H1 (cell line): ENCODE measurements around the gene DDX49. TPM values are rescaled to one million over a fixed set of nuclear protein-coding genes. Genes with fewer than 3 reads are reported as not detected.

Experiments used
- CTCF ChIA-PET: fragments of 300-600 bp; sonication (Branson Sonifier 250); formaldehyde crosslinking; loops from one replicate; lab custom pipeline; 2021; ENCODE audit not compliant: partially characterized antibody; lab: Charles Lee
- POLR2A ChIA-PET: fragments of 300-600 bp; sonication (Branson Sonifier 250); formaldehyde crosslinking; loops from one replicate; lab custom pipeline; 2021; ENCODE audit warnings: inconsistent platforms; ENCODE audit not compliant: partially characterized antibody; lab: Charles Lee
- DNase-seq, 2 experiments: peaks; one replicate each; pipeline versions ENCODE4 v3.0.0 to v3.0.0-alpha.2; 2010 to 2022; ENCODE audit warnings: low spot score in 2 of 2, low read depth in 1 of 2, mixed read lengths in 1 of 2
- FAIRE-seq: peaks from 2 replicates; lab custom pipeline; 2011; peaks lifted over from hg19 to GRCh38; lab: Jason Lieb, UNC
- H2AFZ ChIP-seq: 2 replicates; pipeline ENCODE4 v1.8.1; 2012; ENCODE audit warnings: low read length, inconsistent platforms
- H2AK5ac ChIP-seq: 2 replicates; pipeline ENCODE4 v1.6.1; 2013; ENCODE audit warnings: low read depth, low read length
- H2BK120ac ChIP-seq: replicated peaks from 2 replicates; pipeline ENCODE3; 2013; ENCODE audit warnings: low read depth, low read length, inconsistent platforms
- H2BK12ac ChIP-seq: 2 replicates; pipeline ENCODE4 v1.6.1; 2013; ENCODE audit warnings: low read depth, low read length
- H2BK15ac ChIP-seq: 2 replicates; pipeline ENCODE4 v1.6.1; 2013; ENCODE audit warnings: low read length
- H2BK20ac ChIP-seq: 2 replicates; pipeline ENCODE4 v1.6.1; 2013; ENCODE audit warnings: low read length
- H2BK5ac ChIP-seq: 2 replicates; pipeline ENCODE4 v1.6.1; 2013; ENCODE audit warnings: low read depth, low read length
- H3K14ac ChIP-seq: 2 replicates; pipeline ENCODE4 v1.6.1; 2013; ENCODE audit warnings: inconsistent platforms; ENCODE audit not compliant: insufficient read length
- H3K18ac ChIP-seq: 2 replicates; pipeline ENCODE4 v1.6.1; 2013; ENCODE audit warnings: low read length; ENCODE audit errors: extremely low read depth
- H3K23ac ChIP-seq: 2 replicates; pipeline ENCODE4 v1.6.1; 2013; ENCODE audit warnings: inconsistent platforms; ENCODE audit not compliant: insufficient read length
- H3K23me2 ChIP-seq: 2 replicates; pipeline ENCODE4 v1.6.1; 2013; ENCODE audit warnings: low read depth, low read length
- H3K27ac ChIP-seq: 2 replicates; pipeline ENCODE4 v1.6.1; 2011; ENCODE audit warnings: low read depth, low read length, inconsistent platforms
- H3K27me3 ChIP-seq, 4 experiments: replicated peaks in 1 of 4; 1 replicate in 1 of 4; 2 replicates in 3 of 4; pipeline versions ENCODE4 v1.6.1 to v1.8.1; 2011 to 2013; ENCODE audit warnings: low read length in 3 of 4, mild to moderate bottlenecking in 3 of 4, inconsistent platforms in 2 of 4, mixed read lengths in 2 of 4, moderate library complexity in 1 of 4; ENCODE audit not compliant: control insufficient read depth in 3 of 4, insufficient read depth in 3 of 4; ENCODE audit errors: extremely low read depth in 1 of 4
- H3K36me3 ChIP-seq, 4 experiments: 2 replicates each; pipeline versions ENCODE4 v1.6.1 to v1.8.1; 2011 to 2013; ENCODE audit warnings: mild to moderate bottlenecking in 4 of 4, low read length in 3 of 4, moderate library complexity in 2 of 4, control low read depth in 1 of 4, inconsistent platforms in 1 of 4; ENCODE audit not compliant: insufficient read depth in 4 of 4, control insufficient read depth in 2 of 4
- H3K4ac ChIP-seq: replicated peaks from 2 replicates; pipeline ENCODE3; 2013; ENCODE audit warnings: low read length, low read depth, mixed read lengths, inconsistent platforms; ENCODE audit not compliant: insufficient read length
- H3K4me1 ChIP-seq, 4 experiments: replicated peaks in 1 of 4; 1 replicate in 1 of 4; 2 replicates in 3 of 4; pipeline versions ENCODE4 v1.6.1 to v1.8.1; 2011 to 2013; ENCODE audit warnings: low read length in 3 of 4, inconsistent platforms in 2 of 4, mixed read lengths in 1 of 4; ENCODE audit not compliant: insufficient read depth in 4 of 4, control insufficient read depth in 3 of 4
- H3K4me2 ChIP-seq, 2 experiments: 2 replicates each; pipeline versions ENCODE4 v1.6.1 to v1.8.1; 2011 to 2013; ENCODE audit warnings: low read depth in 2 of 2, low read length in 2 of 2, control low read depth in 1 of 2, inconsistent platforms in 1 of 2, mild to moderate bottlenecking in 1 of 2; ENCODE audit not compliant: insufficient read depth in 1 of 2
- H3K4me3 ChIP-seq, 4 experiments: fragments of 200-600, 300-600 bp in 1 of 4; sonication (generic), shearing (Covaris generic), sonication (Bioruptor Twin) in 1 of 4; 2 replicates each; pipeline versions ENCODE4 v1.5.1 to v1.8.1; 2011 to 2016; ENCODE audit warnings: low read length in 4 of 4, low read depth in 3 of 4, control low read depth in 2 of 4, inconsistent platforms in 2 of 4, mild to moderate bottlenecking in 2 of 4, mixed read lengths in 1 of 4, moderate library complexity in 1 of 4; ENCODE audit not compliant: insufficient read depth in 2 of 4; ENCODE audit errors: extremely low read depth in 1 of 4
- H3K56ac ChIP-seq: replicated peaks from 2 replicates; pipeline ENCODE3; 2013; ENCODE audit warnings: low read depth, mild to moderate bottlenecking, mixed read lengths, low read length, inconsistent platforms; ENCODE audit not compliant: insufficient read length
- H3K79me1 ChIP-seq: 2 replicates; pipeline ENCODE4 v1.6.1; 2013; ENCODE audit warnings: low read depth, low read length, control low read depth
- H3K79me2 ChIP-seq, 2 experiments: 2 replicates each; pipeline versions ENCODE4 v1.6.1 to v1.8.1; 2012 to 2013; ENCODE audit warnings: low read length in 2 of 2, mild to moderate bottlenecking in 2 of 2, inconsistent platforms in 1 of 2; ENCODE audit not compliant: insufficient read depth in 2 of 2, control insufficient read depth in 1 of 2
- H3K9ac ChIP-seq, 4 experiments: replicated peaks in 1 of 4; 1 replicate in 1 of 4; 2 replicates in 3 of 4; pipeline versions ENCODE4 v1.6.1 to v1.8.1; 2011 to 2013; ENCODE audit warnings: low read depth in 3 of 4, low read length in 3 of 4, control low read depth in 2 of 4, mild to moderate bottlenecking in 2 of 4, moderate library complexity in 2 of 4, inconsistent platforms in 1 of 4; ENCODE audit errors: extremely low read depth in 1 of 4
- H3K9me3 ChIP-seq, 2 experiments: 2 replicates each; pipeline versions ENCODE4 v1.6.1 to v1.8.1; 2012 to 2013; ENCODE audit warnings: mild to moderate bottlenecking in 2 of 2, moderate library complexity in 2 of 2, control low read depth in 1 of 2, inconsistent platforms in 1 of 2, low read depth in 1 of 2, low read length in 1 of 2, mixed read lengths in 1 of 2; ENCODE audit not compliant: insufficient read depth in 2 of 2
- H4K20me1 ChIP-seq, 2 experiments: replicated peaks in 1 of 2; 2 replicates each; pipeline versions ENCODE3 to v1.8.1; 2011 to 2013; ENCODE audit warnings: inconsistent platforms in 2 of 2, low read length in 2 of 2, mild to moderate bottlenecking in 1 of 2; ENCODE audit not compliant: insufficient read depth in 2 of 2, control insufficient read depth in 1 of 2
- H4K5ac ChIP-seq: 2 replicates; pipeline ENCODE4 v1.6.1; 2013; ENCODE audit warnings: low read length, low read depth, mixed read lengths, inconsistent platforms; ENCODE audit not compliant: insufficient read length
- H4K8ac ChIP-seq: 2 replicates; pipeline ENCODE4 v1.8.0; 2013; ENCODE audit warnings: mild to moderate bottlenecking, moderate library complexity, low read length, inconsistent platforms; ENCODE audit not compliant: insufficient read depth; ENCODE audit errors: extremely low read depth
- H4K91ac ChIP-seq: replicated peaks from 2 replicates; pipeline ENCODE3; 2013; ENCODE audit warnings: low read length, mixed read lengths, inconsistent platforms; ENCODE audit not compliant: insufficient read length
- RNF2 ChIP-seq: fragments of 200-900, 300-1000 bp; sonication (generic); IDR thresholded peaks from 2 replicates; pipeline ENCODE4 v1.7.1; 2016; ENCODE audit warnings: borderline replicate concordance, low read depth, mild to moderate bottlenecking, antibody characterized with exemption, low read length; ENCODE audit not compliant: poor library complexity, severe bottlenecking; ENCODE audit errors: missing control alignments
- WGBS, 2 experiments: shearing (Covaris generic) in 1 of 2; methylation state at CpG; one replicate each; pipeline versions ENCODE4 v1.1.6 to v1.1.7; 2013 to 2015; ENCODE audit warnings: low lambda C conversion rate in 2 of 2, mixed read lengths in 2 of 2, inconsistent platforms in 1 of 2, low coverage in 1 of 2, missing lambda C conversion rate in 1 of 2; ENCODE audit not compliant: insufficient replicate concordance in 2 of 2, insufficient coverage in 1 of 2, insufficient read length in 1 of 2; ENCODE audit errors: extremely low coverage in 1 of 2, missing lambda C conversion rate in 1 of 2; 5-methylcytosine and 5-hydroxymethylcytosine counted together
- polyA plus RNA-seq, 7 experiments: library from polyadenylated mRNA; depleted of rRNA in 3 of 7; stranded (reverse) in 5 of 7; unstranded in 2 of 7; fragments of >200 nt in 5 of 7; fragments of 200-250 nt in 2 of 7; gene quantifications; 1 replicate in 5 of 7; 2 replicates in 1 of 7; 4 replicates in 1 of 7; pipeline versions ENCODE4 v1.2.1 to v1.2.3, GENCODE V29; 2011 to 2013; ENCODE audit warnings: missing spikeins in 2 of 7, mixed read lengths in 2 of 7
- total RNA-seq: library from RNA; stranded (reverse); fragmentation: NEBNext Ultra II Directional; extraction: Animal tissue kit (Norgen Biotek cat#: 25700); gene quantifications from 2 replicates; pipeline ENCODE4 v1.2.1, GENCODE V29; 2021

DDX49 gene
- total and polyA plus RNA-seq, 2 of the 8 experiments (the other 6 are each of a cell fraction or from before 2014, with no cell fraction given): 41.3 to 46.5 TPM

DNA sequence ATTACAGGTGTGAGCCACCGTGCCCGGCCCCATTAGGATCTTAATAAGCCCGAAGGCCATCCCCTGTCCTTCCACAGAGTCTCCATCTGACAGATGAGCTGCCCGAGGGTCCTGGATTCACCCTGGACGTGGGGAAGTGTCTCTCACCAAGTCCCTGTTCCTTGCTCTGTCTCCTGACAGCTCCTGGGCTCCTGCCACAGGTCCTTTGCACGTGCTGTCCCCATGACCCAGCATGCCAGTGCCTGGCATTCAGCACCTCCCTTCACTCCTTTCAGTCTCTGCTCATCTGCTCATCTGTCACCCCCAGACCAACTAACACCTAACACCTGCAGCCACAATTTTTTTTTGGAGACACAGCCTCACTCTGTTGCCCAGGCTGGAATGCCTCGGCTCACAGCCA lies 38.0 kb upstream of the DDX49 start:
- no peak overlapping the region for H3K14ac ChIP-seq
- peaks cover 2 to 12% of the 10 kb centered on the region in 2 experiments for H4K20me1 ChIP-seq
- no peak overlapping the region for H3K23ac ChIP-seq
- no peak overlapping the region for H3K9ac ChIP-seq
- no peak overlapping the region for H3K4me3 ChIP-seq
- H3K4ac ChIP-seq: no peak overlapping the region
- H2AFZ ChIP-seq: no peak overlapping the region
- H3K36me3 ChIP-seq: peaks cover 0 to 17% (median 4%) of the 10 kb centered on the region in 4 experiments; a peak in 4 of 8 replicates
- no peak overlapping the region for H2AK5ac ChIP-seq
- ChIA-PET CTCF (interaction anchor here (0.6 kb wide), 1 partner anchor 30 kb away, joined by 3 read pairs; no protein-coding TSS in a partner anchor), POLR2A (interaction anchor here (1.6 to 2.2 kb wide), 2 partner anchors 9 to 16 kb away, joined by 4 to 7 read pairs; no protein-coding TSS in a partner anchor)
- no peak for TF ChIP-seq RNF2
- no peaks in the 10 kb centered on the region; a peak in 4 of 7 replicates for H3K4me1 ChIP-seq
- no peak overlapping the region for H3K4me2 ChIP-seq
- H2BK20ac ChIP-seq: no peak overlapping the region
- no peaks in the 10 kb centered on the region for H3K27me3 ChIP-seq
- H3K27ac ChIP-seq: no peak overlapping the region
- DNase-seq (no peak), FAIRE-seq (no peak)
- WGBS, 2 experiments: 90% methylated on average over 7 of the region's 7 CpGs; no CpG with 5 or more reads in 1 of the 2 experiments
- no peak overlapping the region for H4K8ac ChIP-seq
- no peak overlapping the region for H4K5ac ChIP-seq
- H3K79me2 ChIP-seq: no peaks in the 10 kb centered on the region
- no peak overlapping the region for H2BK5ac ChIP-seq
- H2BK120ac ChIP-seq: no peak overlapping the region
- no peak overlapping the region for H2BK15ac ChIP-seq
- H3K18ac ChIP-seq: no peak overlapping the region
- no peak overlapping the region for H2BK12ac ChIP-seq
- no peaks in the 10 kb centered on the region; a peak in 1 of 4 replicates for H3K9me3 ChIP-seq
- H3K23me2 ChIP-seq: no peaks in the 10 kb centered on the region; the same call in 1 of the 2 replicates
- no peak overlapping the region for H3K56ac ChIP-seq
- no peaks in the 10 kb centered on the region for H3K79me1 ChIP-seq
- no peak overlapping the region for H4K91ac ChIP-seq
